GM23338 (cell line): Measurements from ENCODE around the gene TNF. TPM values are rescaled to one million over a fixed set of nuclear protein-coding genes. Genes with fewer than 3 reads are reported as not detected.

ENCODE experiments used
- CREB1 ChIP-seq: fragments of 250-450 bp; sonication (Bioruptor Pico); IDR thresholded peaks from 2 replicates; pipeline ENCODE4 v1.5.0; 2020; ENCODE audit warnings: low read depth, mild to moderate bottlenecking, moderate library complexity
- CTCF ChIP-seq, 2 experiments: fragments of 200-600 bp in 1 of 2; sonication (generic) in 1 of 2; conservative IDR thresholded peaks; 2 replicates each; pipeline versions ENCODE4 v1.5.1 to v1.6.1; 2016 to 2017; ENCODE audit warnings: antibody characterized with exemption in 2 of 2, low read depth in 2 of 2, mild to moderate bottlenecking in 2 of 2, moderate library complexity in 1 of 2
- NANOG ChIP-seq: IDR thresholded peaks from 2 replicates; pipeline ENCODE4 v1.6.1; 2016; ENCODE audit warnings: antibody characterized with exemption, borderline replicate concordance
- POLR2AphosphoS5 ChIP-seq: IDR thresholded peaks from 2 replicates; pipeline ENCODE4 v1.6.1; 2016; ENCODE audit warnings: antibody characterized with exemption, low read depth
- REST ChIP-seq: IDR thresholded peaks from one replicate; pipeline ENCODE4 v1.6.1; 2018; ENCODE audit warnings: antibody characterized with exemption; ENCODE audit not compliant: unreplicated experiment
- STAT1 ChIP-seq: IDR thresholded peaks from one replicate; pipeline ENCODE4 v1.6.1; 2016; ENCODE audit warnings: antibody characterized with exemption; ENCODE audit not compliant: unreplicated experiment
- ZNF114 ChIP-seq: fragments of 250-450 bp; sonication (Bioruptor Pico); IDR thresholded peaks from 2 replicates; pipeline ENCODE4 v1.5.0; 2020; ENCODE audit warnings: mild to moderate bottlenecking, moderate library complexity
- ZNF462 ChIP-seq: fragments of 250-450 bp; sonication (Bioruptor Pico); IDR thresholded peaks from 2 replicates; pipeline ENCODE4 v1.5.0; 2020; ENCODE audit warnings: mild to moderate bottlenecking, moderate library complexity
- polyA plus RNA-seq: library from polyadenylated mRNA; unstranded; fragments of >200 nt; fragmentation: Nextera tagmentation; extraction: Ambion mirVana; gene quantifications from 2 replicates; pipeline ENCODE4 v1.2.1, GENCODE V29; 2016
- total RNA-seq: library from RNA; depleted of rRNA; stranded (reverse); fragments of >200 nt; shearing (Covaris generic); gene quantifications from 2 replicates; pipeline ENCODE4 v1.2.3, GENCODE V29; 2014

Gene TNF
- total and polyA plus RNA-seq, 2 experiments from 2014 or later, result 0.11 TPM; not detected in 1

GRCh38 chr6:31559958-31560696 lies 15.2 kb upstream of the TNF start (continued):
- no peak for TF ChIP-seq ZNF462 (CRISPR knock-in tag)
- TF ChIP-seq ZNF114, result no peak
- TF ChIP-seq STAT1, result no peak
- TF ChIP-seq REST, result no peak
- TF ChIP-seq NANOG, result no peak
- no peak for TF ChIP-seq CREB1 (CRISPR knock-in tag)
- no peak for TF ChIP-seq CTCF (conservative IDR thresholded peaks at IDR 0.05; ENCODE audit: low read depth in 2 of 2)
- no peak for TF ChIP-seq POLR2AphosphoS5
